HEK293 (cell line): ENCODE measurements around the gene METRNL.

Source experiments
- CTCF ChIP-seq: fragments of 450-650 bp; formaldehyde crosslinking; IDR thresholded peaks from 2 replicates; pipeline ENCODE4 v1.5.1; 2016; ENCODE audit warnings: missing biosample characterization, missing genetic modification characterization
- KLF17 ChIP-seq: fragments of 450-650 bp; formaldehyde crosslinking; IDR thresholded peaks from 2 replicates; pipeline ENCODE4 v1.5.1; 2016; ENCODE audit warnings: missing biosample characterization, missing genetic modification characterization
- ZNF174 ChIP-seq: fragments of 450-650 bp; formaldehyde crosslinking; IDR thresholded peaks from 2 replicates; pipeline ENCODE4 v1.5.0; 2017; ENCODE audit warnings: missing biosample characterization, mild to moderate bottlenecking, missing genetic modification characterization
- ZNF560 ChIP-seq: fragments of 450-650 bp; formaldehyde crosslinking; IDR thresholded peaks from 2 replicates; pipeline ENCODE4 v1.5.1; 2017; ENCODE audit warnings: missing biosample characterization, missing genetic modification characterization, borderline replicate concordance

- no peak for TF ChIP-seq KLF17 (tag by site-specific recombination)
- TF ChIP-seq ZNF560 (tag by site-specific recombination), result no peak
- TF ChIP-seq CTCF (tag by site-specific recombination), result no peak
- TF ChIP-seq ZNF174 (tag by site-specific recombination), result no peak
Measured at GRCh38 chr17:83103200-83103942, 24.0 kb downstream of the METRNL start.
